HG03060 (cell line): ENCODE measurements around the gene TMEM185B.
"Not testable (repeated sequence)": the region's sequence is repeated elsewhere in the genome, so short reads cannot be mapped to it uniquely, and the experiment has no call there.

Experiments
- ATAC-seq: cut with Tn5 transposase; IDR thresholded peaks from one replicate; pipeline ENCODE4 v1.9.1; 2021; ENCODE audit warnings: low read depth, moderate number of reproducible peaks; ENCODE audit not compliant: unreplicated experiment

TMEM185B gene

GRCh38 chr2:120209427-120210269 is 13.6 kb downstream of the TMEM185B start:
- ATAC-seq, result no peak

GRCh38 chr2:120208381-120209353 is 14.5 kb downstream of the TMEM185B start:
- ATAC-seq, result no peak

- no peak for ATAC-seq
These were observed 17.1 kb downstream of the TMEM185B start for GRCh38 chr2:120206022-120206581.

GRCh38 chr2:120204945-120205670 is 18.1 kb downstream of the TMEM185B start:
- ATAC-seq, result no peak

- no peak for ATAC-seq
These were observed 18.8 kb downstream of the TMEM185B start for GRCh38 chr2:120204417-120204816.

- no peak for ATAC-seq
These were observed 19.2 kb downstream of the TMEM185B start for GRCh38 chr2:120204022-120204405.

GRCh38 chr2:120203251-120204021 is 19.8 kb downstream of the TMEM185B start:
- no peak for ATAC-seq

GRCh38 chr2:120199817-120200459 is 23.3 kb downstream of the TMEM185B start:
- not testable (repeated sequence) for ATAC-seq

- no peak for ATAC-seq
These were observed 27.6 kb downstream of the TMEM185B start for GRCh38 chr2:120195553-120195952.

GRCh38 chr2:120192280-120192679 is 30.9 kb downstream of the TMEM185B start:
- ATAC-seq, result no peak

- no peak for ATAC-seq
These were observed 34.0 kb downstream of the TMEM185B start for GRCh38 chr2:120189189-120189588.

GRCh38 chr2:120182019-120182560 is 41.1 kb downstream of the TMEM185B start:
- no peak for ATAC-seq

GRCh38 chr2:120180066-120180465 is 43.1 kb downstream of the TMEM185B start:
- ATAC-seq, result no peak

GRCh38 chr2:120179396-120179795 is 43.8 kb downstream of the TMEM185B start:
- ATAC-seq, result no peak

GRCh38 chr2:120177973-120178372 is 45.2 kb downstream of the TMEM185B start:
- no peak for ATAC-seq

GRCh38 chr2:120177001-120177621 is 46.1 kb downstream of the TMEM185B start:
- peak; percentile 87 for ATAC-seq

- ATAC-seq, result no peak
These were observed 46.7 kb downstream of the TMEM185B start for GRCh38 chr2:120176526-120176925.

GRCh38 chr2:120174963-120175581 is 48.1 kb downstream of the TMEM185B start:
- ATAC-seq, result no peak
